Stimulated activated CD4-positive, alpha-beta T cell treated with anti-CD3 and anti-CD28 coated beads, Interleukin-1b, Interleukin-23, amount 100 ng/mL, for 24 hours (primary cell): ENCODE data around the gene ZBTB17.
"Not testable (repeated sequence)": the region's sequence is repeated elsewhere in the genome, so short reads cannot be mapped to it uniquely, and the experiment has no call there.

ENCODE experiments used
- DNase-seq, 4 experiments: peaks; one replicate each; pipeline ENCODE4 v3.0.0-alpha.2; 2020; ENCODE audit warnings: low read depth in 4 of 4, low spot score in 1 of 4

ZBTB17 gene

GRCh38 chr1:15975805-15976680, at the start of gene ZBTB17:
Gene ZBTB17 (minus strand): TSS chr1:15976101. CDS start chr1:15948495, 27,606 bp downstream.
- DNase-seq, result peak; percentile 91 to 96 (median 92)

GRCh38 chr1:16023050-16023653, 47.3 kb upstream of the ZBTB17 start:
- DNase-seq, result no peak

- DNase-seq, result no peak
Measured at GRCh38 chr1:16022393-16022792, 46.5 kb upstream of the ZBTB17 start.

- DNase-seq, result no peak
Measured at GRCh38 chr1:16021681-16022080, 45.8 kb upstream of the ZBTB17 start, which contains the start of gene CLCNKA. Gene CLCNKA (plus strand): TSS chr1:16022036. CDS start chr1:16022620, 584 bp downstream.

GRCh38 chr1:16020878-16021277, 45.0 kb upstream of the ZBTB17 start:
- DNase-seq, result not testable (repeated sequence)

GRCh38 chr1:16020325-16020724, 44.4 kb upstream of the ZBTB17 start:
- DNase-seq, result no peak

GRCh38 chr1:16019644-16020277, 43.9 kb upstream of the ZBTB17 start:
- no peak for DNase-seq

- no peak for DNase-seq
Measured at GRCh38 chr1:16018749-16019643, 43.1 kb upstream of the ZBTB17 start.

- no peak for DNase-seq
Measured at GRCh38 chr1:16018308-16018707, 42.4 kb upstream of the ZBTB17 start.

- DNase-seq, result no peak
Measured at GRCh38 chr1:16017461-16018303, 41.8 kb upstream of the ZBTB17 start, which contains the start of gene HSPB7. Gene HSPB7 (minus strand): TSS chr1:16018043. CDS start chr1:16017963, 80 bp downstream.

- no peak for DNase-seq
Measured at GRCh38 chr1:16017076-16017460, 41.2 kb upstream of the ZBTB17 start.

- DNase-seq, result no peak
Measured at GRCh38 chr1:16015960-16016901, 40.3 kb upstream of the ZBTB17 start.

- no peak for DNase-seq
Measured at GRCh38 chr1:16015491-16015890, 39.6 kb upstream of the ZBTB17 start.

- DNase-seq, result no peak
Measured at GRCh38 chr1:16014509-16015482, 38.9 kb upstream of the ZBTB17 start.

- DNase-seq, result no peak
Measured at GRCh38 chr1:16013908-16014258, 38.0 kb upstream of the ZBTB17 start.

- DNase-seq, result peak in 3 of 4 experiments; percentile 9 to 42 (median 33)
Measured at GRCh38 chr1:16013220-16013907, 37.5 kb upstream of the ZBTB17 start.
